A549 (cell line): ENCODE measurements around the gene NUP214. TPM values are rescaled to one million over a fixed set of nuclear protein-coding genes. Genes with fewer than 3 reads are reported as not detected.

Experiments
- ATAC-seq, 2 experiments: fragments of 200-7000 bp in 1 of 2; fragments of >200 bp in 1 of 2; cut with Nextera tagmentation in 1 of 2; cut with Tn5 transposase in 1 of 2; 3 replicates each; pipeline versions ENCODE4 v1.8.0 to v1.9.1; 2018 to 2020; ENCODE audit warnings: mild to moderate bottlenecking in 1 of 2, moderate library complexity in 1 of 2
- CTCF ChIA-PET: fragments of 300-600 bp; sonication (Branson Sonifier 250); formaldehyde crosslinking; extraction: SDS; loops from one replicate; lab custom pipeline; 2021; ENCODE audit warnings: antibody characterized with exemption, inconsistent platforms; lab: Yijun Ruan, JAX
- POLR2A ChIA-PET: fragments of 350-600 bp; formaldehyde crosslinking; extraction: SDS; loops from one replicate; lab custom pipeline; 2021; ENCODE audit warnings: antibody characterized with exemption, inconsistent platforms; lab: Yijun Ruan, JAX
- DNase-seq, 2 experiments: peaks; one replicate each; pipeline versions ENCODE4 v3.0.0 to v3.0.0-alpha.2; 2011 to 2016; ENCODE audit warnings: low read depth in 1 of 2, low spot score in 1 of 2
- FAIRE-seq: peaks from 2 replicates; lab custom pipeline; 2011; peaks lifted over from hg19 to GRCh38; lab: Jason Lieb, UNC
- H3K27ac ChIP-seq, 2 experiments: fragments of >200 bp; sonication (Bioruptor Twin); formaldehyde crosslinking; 3 replicates each; pipeline ENCODE4 v1.5.1; 2016 to 2017
- H3K4me1 ChIP-seq: fragments of >200 bp; sonication (Bioruptor Twin); formaldehyde crosslinking; 3 replicates; pipeline ENCODE4 v1.6.1; 2016
- H3K4me2 ChIP-seq: fragments of >200 bp; sonication (Bioruptor Twin); formaldehyde crosslinking; 3 replicates; pipeline ENCODE4 v1.6.1; 2016
- H3K4me3 ChIP-seq: fragments of >200 bp; sonication (Bioruptor Twin); formaldehyde crosslinking; 3 replicates; pipeline ENCODE4 v1.5.1; 2016
- H3K9me3 ChIP-seq: fragments of >200 bp; sonication (Bioruptor Twin); formaldehyde crosslinking; 3 replicates; pipeline ENCODE4 v1.6.1; 2016
- BCL3 ChIP-seq: fragments of >200 bp; sonication (Bioruptor Twin); formaldehyde crosslinking; IDR thresholded peaks from 3 replicates; pipeline ENCODE4 v1.6.1; 2016
- BHLHE40 ChIP-seq: IDR thresholded peaks from 2 replicates; pipeline ENCODE4 v1.6.1; 2012; ENCODE audit warnings: low read depth, low read length, inconsistent platforms
- CBX2 ChIP-seq: fragments of 200-600 bp; sonication (generic); IDR thresholded peaks from 2 replicates; pipeline ENCODE4 v1.6.1; 2016; ENCODE audit warnings: low read depth, mild to moderate bottlenecking, borderline replicate concordance
- CBX8 ChIP-seq: fragments of 200-600 bp; sonication (generic); IDR thresholded peaks from 2 replicates; pipeline ENCODE4 v1.6.1; 2016
- CTCF ChIP-seq: fragments of >200 bp; sonication (Bioruptor Twin); formaldehyde crosslinking; IDR thresholded peaks from 3 replicates; pipeline ENCODE4 v1.5.1; 2016
- E2F6 ChIP-seq: IDR thresholded peaks from 2 replicates; pipeline ENCODE4 v1.6.1; 2012; ENCODE audit warnings: low read depth, borderline replicate concordance
- ELK1 ChIP-seq: fragments of 150-350 bp; IDR thresholded peaks from 2 replicates; pipeline ENCODE4 v1.6.1; 2014; ENCODE audit warnings: low read depth, mild to moderate bottlenecking, low read length
- EP300 ChIP-seq, 2 experiments: fragments of >200 bp; sonication (Bioruptor Twin); formaldehyde crosslinking; IDR thresholded peaks; 2 replicates in 1 of 2; 3 replicates in 1 of 2; pipeline ENCODE4 v1.6.1; 2016 to 2017
- FOXS1 ChIP-seq: fragments of 250-450 bp; sonication (Bioruptor Pico); IDR thresholded peaks from 2 replicates; pipeline ENCODE4 v1.5.0; 2020; ENCODE audit warnings: mild to moderate bottlenecking, moderate library complexity
- HES2 ChIP-seq: fragments of >200 bp; sonication (Bioruptor Twin); formaldehyde crosslinking; IDR thresholded peaks from 2 replicates; pipeline ENCODE4 v1.6.1; 2016
- HMGXB4 ChIP-seq: fragments of 250-450 bp; sonication (Bioruptor Pico); IDR thresholded peaks from 2 replicates; pipeline ENCODE4 v1.5.0; 2021; ENCODE audit warnings: mild to moderate bottlenecking, moderate library complexity, borderline replicate concordance
- JUNB ChIP-seq: fragments of >200 bp; sonication (Bioruptor Twin); formaldehyde crosslinking; IDR thresholded peaks from 2 replicates; pipeline ENCODE4 v1.6.1; 2016
- KDM1A ChIP-seq: fragments of 200-600 bp; sonication (generic); IDR thresholded peaks from 2 replicates; pipeline ENCODE4 v1.6.1; 2016; ENCODE audit warnings: low read depth, mild to moderate bottlenecking
- MYC ChIP-seq: IDR thresholded peaks from 2 replicates; pipeline ENCODE4 v1.6.1; 2012; ENCODE audit warnings: mild to moderate bottlenecking, inconsistent platforms, low read length, improper control_type of control experiment, borderline replicate concordance
- PBX3 ChIP-seq: IDR thresholded peaks from 2 replicates; pipeline ENCODE4 v1.6.1; 2012
- PHF8 ChIP-seq: fragments of 200-600 bp; sonication (generic); IDR thresholded peaks from 2 replicates; pipeline ENCODE4 v1.6.1; 2016; ENCODE audit warnings: low read depth, mild to moderate bottlenecking, antibody characterized with exemption, moderate library complexity, borderline replicate concordance
- POLR2A ChIP-seq: IDR thresholded peaks from 2 replicates; pipeline ENCODE4 v1.6.1; 2012; ENCODE audit warnings: mild to moderate bottlenecking, low read length
- POLR2AphosphoS2 ChIP-seq: conservative IDR thresholded peaks from 2 replicates; pipeline ENCODE4 v1.6.1; 2012; ENCODE audit warnings: low read length, improper control_type of control experiment, inconsistent platforms
- RFX5 ChIP-seq: fragments of 450-650 bp; IDR thresholded peaks from 2 replicates; pipeline ENCODE4 v1.7.1; 2014; ENCODE audit warnings: antibody characterized with exemption, mild to moderate bottlenecking, moderate library complexity
- SMC3 ChIP-seq: fragments of >200 bp; sonication (Bioruptor Twin); formaldehyde crosslinking; IDR thresholded peaks from 3 replicates; pipeline ENCODE4 v1.6.1; 2018; ENCODE audit warnings: inconsistent platforms
- SREBF2 ChIP-seq: fragments of 450-650 bp; IDR thresholded peaks from 2 replicates; pipeline ENCODE4 v1.6.1; 2014; ENCODE audit warnings: mild to moderate bottlenecking, moderate library complexity
- TP53 ChIP-seq: fragments of 250-450 bp; sonication (Bioruptor Pico); IDR thresholded peaks from 2 replicates; pipeline ENCODE4 v1.5.0; 2021; ENCODE audit warnings: mild to moderate bottlenecking, moderate library complexity
- USF2 ChIP-seq: fragments of 450-650 bp; IDR thresholded peaks from 2 replicates; pipeline ENCODE4 v1.6.1; 2014; ENCODE audit warnings: antibody characterized with exemption
- ZFP36 ChIP-seq: fragments of 450-650 bp; IDR thresholded peaks from 2 replicates; pipeline ENCODE4 v1.6.1; 2014; ENCODE audit warnings: borderline replicate concordance; ENCODE audit not compliant: partially characterized antibody
- ZNF302 ChIP-seq: fragments of 250-450 bp; sonication (Bioruptor Pico); IDR thresholded peaks from 2 replicates; pipeline ENCODE4 v1.9.0; 2021; ENCODE audit warnings: inconsistent platforms, mild to moderate bottlenecking, moderate library complexity
- WGBS: methylation state at CpG from one replicate; pipeline ENCODE4 v1.1.6; 2017; ENCODE audit errors: missing lambda C conversion rate; 5-methylcytosine and 5-hydroxymethylcytosine counted together
- polyA plus RNA-seq, 4 experiments: library from polyadenylated mRNA; depleted of rRNA in 3 of 4; stranded (reverse); fragments of >200 nt; fragmentation: RNase III in 1 of 4; extraction: RNeasy Plus Mini Kit Qiagen cat#74134 plus additional on column Dnase treatment in 1 of 4; gene quantifications; 2 replicates in 3 of 4; 3 replicates in 1 of 4; pipeline ENCODE4 v1.2.3, GENCODE V29; 2011 to 2017

The NUP214 gene
- polyA plus RNA-seq, 2 of the 4 experiments (the other 2 are of a cell fraction) = 14.4 to 18.5 TPM

- TF ChIP-seq CBX2 (no peak), ELK1 (no peak), SMC3 (no peak), USF2 (no peak), ZNF302 (CRISPR knock-in tag) (no peak), EP300 (IDR thresholded peaks at IDR 0.05) (no peak), BCL3 (no peak), RFX5 (no peak), BHLHE40 (no peak), HMGXB4 (no peak), ZFP36 (no peak), POLR2A (no peak), CTCF (no peak), PHF8 (no peak), CBX8 (no peak), POLR2AphosphoS2 (no peak), MYC (no peak), JUNB (no peak)
- TF ChIP-seq, all 56 proteins: peak for 0
- Histone ChIP-seq H3K27ac (no peak overlapping the region), H3K9me3 (no peaks in the 10 kb centered on the region), H3K4me2 (no peak overlapping the region), H3K4me1 (peaks cover 8% of the 10 kb centered on the region), H3K4me3 (no peak overlapping the region)
- ATAC-seq (no peak), FAIRE-seq (no peak), DNase-seq (no peak)
- ChIA-PET POLR2A (no interaction called here), CTCF (interaction anchor here (1.8 kb wide), 1 partner anchor 81 kb away, joined by 6 read pairs; no protein-coding TSS in a partner anchor)
- WGBS = 80% methylated on average over 14 of the region's 15 CpGs
Observed at GRCh38 chr9:131258186-131258585, 132.8 kb downstream of the NUP214 start.

- Histone ChIP-seq H3K9me3 (no peaks in the 10 kb centered on the region), H3K4me1 (peaks cover 8% of the 10 kb centered on the region), H3K4me2 (no peak overlapping the region), H3K27ac (no peak overlapping the region)
- no peak for DNase-seq
- no peak for ATAC-seq
- POLR2A ChIA-PET = no interaction called here
- 74% methylated on average over 17 of the region's 25 CpGs for WGBS
- no peak for TF ChIP-seq FOXS1 (CRISPR knock-in tag)
- no peak for TF ChIP-seq KDM1A
- no peak for TF ChIP-seq SREBF2
- TF ChIP-seq E2F6 = no peak
- TF ChIP-seq ZNF302 (CRISPR knock-in tag) = no peak
- no peak for TF ChIP-seq TP53 (CRISPR knock-in tag)
- no peak for TF ChIP-seq EP300 (IDR thresholded peaks at IDR 0.05)
- no peak for TF ChIP-seq PBX3
- no peak for TF ChIP-seq HES2
- TF ChIP-seq, all 56 proteins: peak for 0
- CTCF ChIA-PET = interaction anchor here (1.2 to 1.8 kb wide), 2 partner anchors 81 to 197 kb away, joined by 3 to 6 read pairs; no protein-coding TSS in a partner anchor
- no peak for FAIRE-seq
- no peak overlapping the region for H3K4me3 ChIP-seq
Observed at GRCh38 chr9:131258698-131259431, 133.5 kb downstream of the NUP214 start.
